Suppressor macrophage treated with lipopolysaccharide for 4 hours (primary cell): ENCODE data around the gene MRE11.
"Not testable (repeated sequence)": the region's sequence is repeated elsewhere in the genome, so short reads cannot be mapped to it uniquely, and the experiment has no call there.

Experiments
- DNase-seq: peaks from one replicate; pipeline ENCODE4 v3.0.0-alpha.2; 2020

The MRE11 gene

GRCh38 chr11:94493281-94494125 is at the start of gene MRE11, which contains the start of gene ANKRD49:
MRE11 (minus strand) TSS chr11:94493844; CDS start chr11:94492801, 1,043 bp downstream.
ANKRD49 (plus strand) TSS chr11:94493984; CDS start chr11:94496694, 2,710 bp downstream.
- peak; percentile 98 for DNase-seq

GRCh38 chr11:94539420-94539819 is 45.8 kb upstream of the MRE11 start:
- DNase-seq: no peak

DNA sequence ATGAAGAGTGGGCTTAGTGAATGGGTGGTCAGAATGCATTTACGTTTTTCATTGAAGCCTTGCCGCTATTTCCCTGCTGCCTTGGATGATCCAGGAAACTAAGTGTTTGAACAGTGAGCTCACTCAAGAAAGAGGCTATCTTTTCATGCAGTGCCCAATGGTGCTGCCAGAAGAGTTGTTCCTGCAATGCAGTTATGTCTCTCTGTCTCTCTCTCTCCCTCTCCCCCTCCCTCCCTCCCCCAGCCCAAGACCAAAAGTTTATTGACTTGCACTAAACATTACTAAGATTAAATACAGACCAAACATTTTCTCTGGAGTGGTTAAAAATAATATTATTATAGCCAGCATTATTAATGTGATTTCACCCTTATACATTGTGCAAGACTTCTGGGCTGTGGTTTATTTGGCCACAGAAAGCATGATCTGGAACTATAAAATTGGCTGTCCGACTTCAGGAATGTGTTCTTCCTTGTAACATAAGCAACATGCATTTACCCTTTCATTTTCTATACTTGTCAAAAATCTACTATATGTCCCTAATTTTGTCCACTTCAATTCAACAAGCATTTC is 43.5 kb upstream of the MRE11 start:
- peak; percentile 71 for DNase-seq

- no peak for DNase-seq
Measured at GRCh38 chr11:94536386-94536785, 42.7 kb upstream of the MRE11 start.

GRCh38 chr11:94533696-94534630 is 40.3 kb upstream of the MRE11 start:
- DNase-seq: peak; percentile 92

DNA sequence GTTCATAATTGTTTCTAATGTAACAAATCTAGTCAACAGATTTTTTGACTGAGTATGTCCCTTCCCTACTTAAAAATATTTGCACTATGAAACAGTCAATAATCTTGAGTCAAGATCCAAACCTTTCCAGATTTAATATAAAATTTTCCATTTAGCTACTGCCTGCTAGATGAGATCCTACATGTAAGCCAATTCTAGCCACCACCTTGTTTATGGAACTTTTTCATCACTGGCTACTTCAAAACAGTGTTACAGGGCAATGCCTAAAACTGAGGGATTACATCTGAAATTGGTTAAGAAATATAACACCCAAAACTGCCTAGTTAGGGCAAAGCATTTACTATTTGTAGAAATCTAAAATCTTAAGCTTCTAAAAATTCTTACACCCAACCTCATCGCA is 39.6 kb upstream of the MRE11 start:
- no peak for DNase-seq

- DNase-seq: no peak
Measured at GRCh38 chr11:94532211-94532610, 38.6 kb upstream of the MRE11 start.

DNA sequence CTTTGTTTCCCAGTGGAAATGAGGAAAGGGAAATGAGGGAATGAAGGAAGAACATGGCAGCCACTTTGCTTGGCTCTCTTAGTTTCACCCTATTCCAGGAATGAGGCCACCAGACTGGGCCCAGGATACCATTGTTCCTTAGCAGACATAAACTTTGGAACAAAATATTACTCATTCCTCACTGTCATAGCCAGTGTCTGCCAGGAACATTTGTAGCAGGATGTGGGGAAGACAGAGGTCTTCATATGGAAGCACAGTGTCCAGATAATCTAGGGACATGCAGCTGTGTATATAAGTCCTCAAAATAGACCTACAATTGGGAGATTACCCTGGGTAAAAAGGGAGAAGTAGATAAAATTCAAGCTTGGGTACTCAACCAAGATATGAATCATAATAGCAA is 34.9 kb upstream of the MRE11 start:
- no peak for DNase-seq

GRCh38 chr11:94526645-94527438 is 33.2 kb upstream of the MRE11 start:
- peak; percentile 31 for DNase-seq

DNA sequence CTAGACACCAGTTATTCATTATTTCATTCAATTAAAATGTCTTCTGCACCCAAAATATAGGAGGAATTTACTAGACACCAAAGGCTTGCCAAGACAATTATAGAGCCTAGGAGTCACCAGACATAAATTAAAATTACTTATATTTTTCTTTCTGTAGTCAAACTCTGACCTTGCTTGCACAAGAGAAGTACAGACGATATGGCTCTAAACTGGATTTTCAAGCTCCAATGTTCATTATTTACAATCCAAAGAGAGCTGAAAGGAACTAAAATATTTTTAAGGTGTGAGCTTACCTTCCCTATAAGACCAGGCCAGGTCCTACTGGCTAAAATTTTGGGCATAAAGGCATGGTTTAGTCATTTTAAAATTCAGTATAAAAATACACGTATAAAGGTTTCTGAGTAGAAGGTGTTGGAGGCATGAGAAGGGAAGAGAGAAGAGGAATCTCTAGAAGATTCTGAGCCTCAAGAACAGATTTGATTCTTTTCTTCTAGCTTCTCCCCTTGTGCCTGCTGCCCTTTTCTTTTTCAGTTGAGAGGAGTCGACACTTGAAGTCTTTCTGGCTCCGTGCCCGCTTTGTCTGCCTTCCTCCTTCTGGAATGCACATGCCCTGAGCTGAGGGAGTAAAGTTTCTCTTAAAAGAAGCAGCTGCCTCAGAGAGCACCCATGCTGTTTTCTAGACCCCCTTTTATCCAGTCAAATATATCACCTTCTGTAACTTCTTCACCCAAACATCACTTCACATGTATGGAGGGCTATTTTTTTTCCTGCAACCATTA is 32.1 kb upstream of the MRE11 start:
- DNase-seq: peak; percentile 71

- no peak for DNase-seq
Measured at GRCh38 chr11:94524341-94524740, 30.7 kb upstream of the MRE11 start.

GRCh38 chr11:94521684-94522083 is 28.0 kb upstream of the MRE11 start:
- peak; percentile 50 for DNase-seq

DNA sequence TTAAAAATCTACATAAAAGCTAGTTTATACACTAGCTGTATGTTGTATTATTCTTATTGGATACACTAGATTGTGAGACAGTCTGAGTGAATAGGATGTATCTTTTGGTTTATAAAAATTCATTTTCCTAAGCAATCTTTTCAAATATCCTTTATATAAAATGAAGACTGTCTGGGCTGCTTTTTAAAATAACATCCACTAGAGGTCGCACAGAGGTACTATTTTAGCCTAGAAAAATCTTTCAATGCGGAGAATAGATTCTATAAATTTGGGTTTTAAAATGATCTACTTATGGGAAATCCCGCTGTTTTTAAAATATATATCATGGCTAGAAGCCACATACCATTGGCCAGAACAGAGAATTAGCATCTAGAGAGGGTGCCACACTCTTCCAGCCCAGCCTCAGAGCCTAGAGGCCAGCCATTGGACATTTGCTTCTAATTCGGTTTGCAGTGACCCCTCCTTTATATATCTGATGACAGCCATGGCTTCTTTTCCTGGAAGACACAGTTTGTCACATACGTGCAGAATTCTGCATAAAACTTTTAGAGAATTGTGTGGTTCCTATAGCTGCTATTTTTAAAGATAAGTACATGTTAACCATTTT is 25.9 kb upstream of the MRE11 start:
- DNase-seq: peak; percentile 78

- no peak for DNase-seq
Measured at GRCh38 chr11:94518300-94518699, 24.7 kb upstream of the MRE11 start.

GRCh38 chr11:94516725-94517124 is 23.1 kb upstream of the MRE11 start:
- DNase-seq: no peak

- DNase-seq: no peak
Measured at GRCh38 chr11:94515398-94515797, 21.8 kb upstream of the MRE11 start.

DNA sequence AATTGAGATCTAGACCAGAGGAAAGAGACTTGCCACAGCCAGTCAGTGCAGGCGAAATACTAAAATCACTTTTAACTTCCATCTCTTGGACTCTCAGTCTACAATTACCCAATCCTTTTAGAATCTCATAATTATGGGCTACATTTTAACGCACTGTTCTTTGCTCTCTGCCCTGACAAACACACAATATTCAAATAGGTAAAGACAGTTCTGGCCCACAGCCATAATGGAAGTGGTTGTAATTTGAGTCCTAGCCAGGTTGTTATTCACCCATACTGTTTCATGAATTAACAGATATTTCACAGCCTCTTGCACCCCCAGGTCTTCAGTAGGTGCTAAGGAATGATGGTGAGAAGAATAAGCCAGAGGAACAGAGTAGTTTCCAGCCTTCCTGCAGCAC is 19.4 kb upstream of the MRE11 start:
- DNase-seq: no peak

GRCh38 chr11:94511932-94512781 is 18.5 kb upstream of the MRE11 start, which contains the start of gene C11orf97:
C11orf97 (plus strand) TSS chr11:94512461; CDS start chr11:94512529, 68 bp downstream.
- peak; percentile 46 for DNase-seq

GRCh38 chr11:94507485-94507884 is 13.8 kb upstream of the MRE11 start:
- peak; percentile 44 for DNase-seq

GRCh38 chr11:94506513-94506912 is 12.9 kb upstream of the MRE11 start:
- DNase-seq: not testable (repeated sequence)
